ENCODE results near the gene IDH2.

Gene IDH2

GRCh38 chr15:90035095-90035839 lies 67.0 kb downstream of the IDH2 start:
- no peak overlapping the region for H3K9ac ChIP-seq
- no peak overlapping the region for H3K4me3 ChIP-seq (ENCODE audit: low read depth, low read length)
- no peaks in the 10 kb centered on the region for H3K9me3 ChIP-seq (ENCODE audit: control insufficient read depth, low read length)
- H3K79me2 ChIP-seq, result peaks cover 2% of the 10 kb centered on the region
- no peak overlapping the region for H3K4me2 ChIP-seq (ENCODE audit: low read length)
- no peaks in the 10 kb centered on the region for H3K27me3 ChIP-seq (ENCODE audit: control insufficient read depth, insufficient read depth, low read length)
- H3K36me3 ChIP-seq (ENCODE audit: control insufficient read depth, insufficient read depth, low read length), result no peaks in the 10 kb centered on the region
- H3K27ac ChIP-seq, result peak overlapping the region; percentile 74
- H3K4me1 ChIP-seq, result no peaks in the 10 kb centered on the region
- H2AFZ ChIP-seq, result no peak overlapping the region
- no peak for TF ChIP-seq CTCF (IDR thresholded peaks at IDR 0.05)

DNA sequence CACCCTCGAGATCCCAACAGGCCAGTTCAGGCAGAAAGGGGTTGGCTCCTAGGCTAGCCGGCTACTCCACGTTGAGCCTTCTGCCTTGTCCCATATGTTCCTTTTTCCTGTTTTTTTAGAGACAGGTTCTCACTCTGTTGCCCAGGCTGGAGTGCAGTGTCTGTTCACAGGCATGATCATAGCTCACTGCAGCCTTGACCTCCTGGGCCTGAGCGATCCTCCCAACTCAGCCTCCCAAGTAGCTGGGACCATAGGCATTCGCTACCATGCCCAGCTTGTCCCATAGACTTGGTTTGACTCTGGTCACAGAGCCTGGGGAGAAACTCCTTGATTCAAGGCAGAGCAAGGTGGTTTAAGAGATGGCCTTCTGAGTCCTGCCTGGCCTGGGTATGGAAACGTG lies 68.8 kb downstream of the IDH2 start:
- H3K9me3 ChIP-seq (ENCODE audit: control insufficient read depth, low read length), result no peaks in the 10 kb centered on the region
- TF ChIP-seq CTCF (IDR thresholded peaks at IDR 0.05), result no peak
- H3K36me3 ChIP-seq (ENCODE audit: control insufficient read depth, insufficient read depth, low read length), result no peaks in the 10 kb centered on the region
- no peak overlapping the region for H3K4me2 ChIP-seq (ENCODE audit: low read length)
- H3K4me1 ChIP-seq, result no peaks in the 10 kb centered on the region
- H3K79me2 ChIP-seq, result peaks cover 2% of the 10 kb centered on the region
- H2AFZ ChIP-seq, result no peak overlapping the region
- no peak overlapping the region for H3K4me3 ChIP-seq (ENCODE audit: low read depth, low read length)
- H3K27ac ChIP-seq, result peak overlapping the region; percentile 61
- no peaks in the 10 kb centered on the region for H3K27me3 ChIP-seq (ENCODE audit: control insufficient read depth, insufficient read depth, low read length)
- H3K9ac ChIP-seq, result no peak overlapping the region

Data from parathyroid adenoma (tissue), 2 donors.